GM23338 (cell line): ENCODE results near the gene TMEM245.

Experiments used
- CTCF ChIP-seq, 2 experiments: fragments of 200-600 bp in 1 of 2; sonication (generic) in 1 of 2; conservative IDR thresholded peaks; 2 replicates each; pipeline versions ENCODE4 v1.5.1 to v1.6.1; 2016 to 2017; ENCODE audit warnings: antibody characterized with exemption in 2 of 2, low read depth in 2 of 2, mild to moderate bottlenecking in 2 of 2, moderate library complexity in 1 of 2
- JUNB ChIP-seq: IDR thresholded peaks from one replicate; pipeline ENCODE4 v1.6.1; 2016; ENCODE audit warnings: antibody characterized with exemption; ENCODE audit not compliant: unreplicated experiment
- REST ChIP-seq: IDR thresholded peaks from one replicate; pipeline ENCODE4 v1.6.1; 2018; ENCODE audit warnings: antibody characterized with exemption; ENCODE audit not compliant: unreplicated experiment
- STAT1 ChIP-seq: IDR thresholded peaks from one replicate; pipeline ENCODE4 v1.6.1; 2016; ENCODE audit warnings: antibody characterized with exemption; ENCODE audit not compliant: unreplicated experiment

- TF ChIP-seq JUNB (no peak), REST (no peak), CTCF (conservative IDR thresholded peaks at IDR 0.05; ENCODE audit: low read depth in 2 of 2) (no peak), STAT1 (no peak)
These were observed 19.1 kb downstream of the TMEM245 start for GRCh38 chr9:109100543-109101201.
